ENCODE data around the gene SPTBN5.

SPTBN5 gene

GRCh38 chr15:41926185-41927056 is 32.6 kb upstream of the SPTBN5 start:
- no peak for DNase-seq (ENCODE audit: low read depth)

DNA sequence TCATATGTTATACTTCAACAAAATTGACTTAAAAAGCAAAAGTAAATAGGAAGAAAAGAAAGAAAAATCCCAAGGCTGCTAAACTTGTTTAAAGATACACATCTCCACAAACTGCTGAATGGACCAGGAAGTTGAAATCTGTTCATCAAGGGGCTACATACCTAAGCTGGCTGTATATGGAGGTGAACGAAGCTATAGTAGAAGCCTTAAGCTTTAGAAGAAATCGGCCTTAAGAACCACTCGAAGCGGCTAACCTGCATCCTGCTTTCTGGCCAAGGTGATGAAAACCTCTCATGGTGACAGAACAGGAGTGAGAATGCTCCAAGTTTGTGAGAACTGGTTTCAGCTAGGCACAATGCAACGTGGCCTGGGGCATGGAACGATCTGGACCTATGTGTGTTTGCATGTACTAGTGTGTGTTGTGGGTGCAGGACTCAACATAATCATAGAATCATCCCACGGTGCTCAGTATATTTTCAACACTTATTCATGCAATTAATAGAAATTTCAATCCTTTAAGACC is 31.3 kb upstream of the SPTBN5 start:
- DNase-seq (ENCODE audit: low read depth) = no peak

DNA sequence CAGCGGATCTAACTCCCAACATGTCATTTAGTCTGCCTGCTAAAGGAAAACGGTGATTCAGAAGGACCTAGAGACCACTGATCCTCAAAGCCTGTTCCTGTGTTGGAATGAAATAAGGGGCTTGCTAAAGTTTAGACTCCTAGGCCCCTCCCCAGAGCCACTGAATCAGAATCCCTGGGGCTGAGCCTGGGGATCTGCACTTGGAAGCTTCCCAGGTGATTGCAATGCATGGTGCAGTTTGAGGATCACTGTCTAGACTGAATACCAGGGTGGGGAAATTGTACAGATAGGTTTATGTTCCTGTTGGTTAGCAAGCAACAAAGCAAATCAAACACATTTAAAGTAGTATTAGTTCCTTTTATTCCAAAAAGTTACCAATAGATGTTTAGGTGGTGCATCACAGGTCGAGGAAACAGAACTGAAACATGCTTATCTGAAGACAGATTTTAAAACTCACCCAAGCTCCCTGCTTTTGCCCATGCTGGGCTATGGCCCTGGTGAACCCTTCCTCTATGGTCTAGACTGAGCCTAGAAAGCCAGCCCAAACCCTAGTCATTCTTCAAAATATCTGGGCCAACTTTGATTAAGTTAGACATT is 29.6 kb upstream of the SPTBN5 start:
- DNase-seq (ENCODE audit: low read depth) = no peak

DNA sequence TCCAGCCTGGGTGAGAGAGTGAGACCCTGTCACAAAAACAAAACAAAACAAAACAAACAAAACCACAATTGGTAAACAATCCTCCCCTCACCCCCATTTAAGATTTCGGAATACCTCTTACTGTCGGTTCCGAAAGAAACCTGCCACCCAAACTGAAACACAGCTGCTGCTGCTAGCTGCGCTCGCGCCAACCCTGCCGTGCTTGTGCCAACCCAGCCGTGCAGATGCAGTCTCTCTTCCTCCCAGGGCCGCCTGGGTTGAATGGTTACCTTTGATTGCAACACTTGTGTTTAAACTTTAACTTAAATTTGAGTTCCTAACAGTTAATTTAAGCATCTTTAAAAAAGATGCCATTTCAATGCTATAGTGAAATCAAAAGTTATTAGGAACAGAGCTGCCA is 28.5 kb upstream of the SPTBN5 start:
- no peak for DNase-seq (ENCODE audit: low read depth)

GRCh38 chr15:41921639-41922038 is 27.8 kb upstream of the SPTBN5 start:
- DNase-seq (ENCODE audit: low read depth) = no peak

GRCh38 chr15:41921167-41921566 is 27.3 kb upstream of the SPTBN5 start:
- no peak for DNase-seq (ENCODE audit: low read depth)

GRCh38 chr15:41919954-41920538 is 26.2 kb upstream of the SPTBN5 start:
- DNase-seq (ENCODE audit: low read depth) = no peak

- no peak for DNase-seq (ENCODE audit: low read depth)
Observed at GRCh38 chr15:41919201-41919820, 25.5 kb upstream of the SPTBN5 start.

- DNase-seq (ENCODE audit: low read depth) = no peak
Observed at GRCh38 chr15:41918506-41919126, 24.8 kb upstream of the SPTBN5 start.

GRCh38 chr15:41917767-41918430 is 24.0 kb upstream of the SPTBN5 start:
- DNase-seq (ENCODE audit: low read depth) = peak; percentile 47

DNA sequence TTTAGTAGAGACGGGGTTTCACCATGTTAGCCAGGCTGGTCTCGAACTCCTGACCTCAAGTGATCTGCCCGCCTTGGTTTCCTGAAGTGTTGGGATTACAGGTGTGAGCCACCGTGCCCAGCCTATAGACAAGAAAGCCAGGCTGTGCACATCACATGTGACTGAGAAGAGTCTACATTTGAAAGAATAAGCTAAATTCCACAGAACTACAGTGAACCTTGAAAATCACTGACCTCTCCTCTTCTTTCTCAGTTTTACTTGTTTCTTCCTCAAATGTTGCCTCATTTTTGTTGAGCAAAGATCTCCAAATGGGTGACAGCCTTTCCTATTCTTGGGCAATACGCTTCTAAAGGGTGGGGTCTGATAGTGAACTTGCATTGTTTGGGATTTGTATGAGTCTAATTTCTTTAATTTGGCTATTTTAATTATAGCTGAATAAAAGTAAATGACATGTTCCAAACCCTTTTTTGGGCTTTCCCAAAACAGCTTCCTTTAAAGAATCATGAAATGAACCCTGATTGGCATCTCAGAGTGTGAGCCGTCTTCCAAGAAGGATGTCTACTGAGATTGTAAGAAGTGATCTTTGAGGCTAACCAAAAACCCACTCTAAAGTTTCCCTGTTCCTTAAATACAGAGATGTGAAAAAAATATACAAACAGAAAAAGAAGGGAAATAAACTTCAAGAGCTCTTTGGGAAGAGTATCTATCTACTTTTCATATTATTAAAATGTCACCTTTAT is 21.6 kb upstream of the SPTBN5 start:
- no peak for DNase-seq (ENCODE audit: low read depth)

GRCh38 chr15:41914411-41914810 is 20.6 kb upstream of the SPTBN5 start:
- no peak for DNase-seq (ENCODE audit: low read depth)

GRCh38 chr15:41913256-41913655 is 19.4 kb upstream of the SPTBN5 start:
- DNase-seq (ENCODE audit: low read depth) = no peak

GRCh38 chr15:41911691-41912345 is 18.0 kb upstream of the SPTBN5 start:
- no peak for DNase-seq (ENCODE audit: low read depth)

DNA sequence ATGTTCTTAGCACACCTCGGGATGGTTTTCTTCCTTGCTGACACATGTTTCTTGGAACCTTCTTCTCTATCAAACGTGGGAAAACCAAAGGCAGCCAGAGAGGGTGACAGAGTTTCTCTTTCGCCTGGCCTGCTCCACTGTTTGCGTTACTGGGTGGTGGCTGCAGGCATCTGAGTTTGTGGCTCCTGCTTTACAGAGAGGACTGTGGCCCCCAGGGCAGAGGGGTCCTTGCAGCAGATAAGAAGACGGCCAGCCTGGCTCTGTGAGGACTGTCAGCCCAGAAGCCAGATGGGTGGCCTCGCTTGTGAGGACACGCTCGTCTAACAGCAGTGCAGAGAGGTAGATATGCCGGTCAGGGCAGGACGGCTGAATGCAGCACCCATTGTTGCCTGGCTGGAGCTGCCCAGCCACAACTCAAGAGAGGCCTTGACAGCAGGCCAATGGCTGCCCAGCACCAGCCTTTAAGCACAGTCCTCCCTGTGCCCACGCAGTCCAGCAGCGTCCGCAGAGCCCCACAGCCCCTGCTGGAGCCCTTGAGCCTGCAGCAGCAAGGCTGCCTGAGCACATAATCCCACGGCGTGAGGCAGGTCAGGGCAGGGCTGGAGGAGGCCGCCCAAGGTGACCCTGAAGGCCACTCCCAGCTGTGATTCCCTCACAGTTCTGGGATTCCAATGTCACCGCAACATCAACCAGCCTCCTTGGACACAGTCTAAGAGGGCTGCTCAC is 15.0 kb upstream of the SPTBN5 start:
- DNase-seq (ENCODE audit: low read depth) = no peak

GRCh38 chr15:41907141-41907540 is 13.3 kb upstream of the SPTBN5 start:
- no peak for DNase-seq (ENCODE audit: low read depth)

DNA sequence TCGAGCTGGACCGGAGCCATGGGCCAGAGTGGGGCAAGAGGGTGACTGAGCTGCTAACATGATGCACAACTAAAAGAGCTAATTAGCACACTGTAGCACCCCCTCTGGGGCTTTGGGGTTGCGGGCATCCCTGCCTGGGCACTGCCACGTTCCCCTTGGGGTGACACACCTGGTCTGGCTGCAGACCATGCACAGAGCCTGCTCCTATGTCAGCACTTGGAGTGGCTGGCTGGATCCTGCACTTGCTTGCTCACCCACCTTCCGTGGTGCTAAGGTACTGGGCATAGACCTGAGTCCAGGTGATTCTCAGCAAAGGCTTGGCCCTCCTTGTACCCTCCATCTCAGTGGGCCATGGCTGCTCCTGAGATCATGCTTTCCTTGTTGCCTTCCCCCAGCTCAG is 12.8 kb upstream of the SPTBN5 start:
- no peak for DNase-seq (ENCODE audit: low read depth)

DNA sequence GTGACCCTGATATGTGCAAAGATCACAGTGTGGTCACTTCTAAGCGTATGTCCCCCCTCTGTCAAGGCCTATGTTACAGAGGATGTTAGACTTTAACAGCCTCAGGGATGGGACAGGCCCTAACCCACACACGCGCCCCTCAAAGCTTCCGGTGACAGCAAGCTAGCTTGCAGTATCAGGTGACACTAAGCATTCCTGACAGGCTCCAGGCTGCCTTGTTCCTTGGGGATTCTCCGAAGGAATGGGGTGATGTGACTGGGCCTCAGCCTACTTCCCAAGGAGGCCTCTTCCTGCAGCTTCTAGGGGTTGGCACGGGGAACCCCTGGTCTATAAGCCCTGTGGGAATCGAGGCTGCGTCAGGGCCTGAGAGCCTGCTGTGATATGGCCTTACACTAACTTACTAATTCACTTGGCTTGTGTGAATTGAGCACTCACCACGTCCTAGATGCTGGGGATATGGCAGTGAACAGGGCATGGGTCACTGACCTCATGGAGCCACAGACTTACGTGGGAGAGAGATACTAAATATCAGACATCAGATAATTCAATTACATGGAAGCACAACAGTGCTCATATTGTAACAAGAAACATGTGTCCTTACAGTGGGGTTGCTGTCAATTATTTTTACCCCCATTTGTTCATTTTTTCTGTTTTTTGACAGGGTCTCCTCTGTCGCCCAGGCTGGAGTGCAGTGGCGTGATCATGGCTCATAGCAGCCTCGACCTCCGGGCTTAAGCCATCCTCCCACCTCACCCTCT is 11.4 kb upstream of the SPTBN5 start:
- DNase-seq (ENCODE audit: low read depth) = no peak

GRCh38 chr15:41904541-41905005 is 10.7 kb upstream of the SPTBN5 start:
- DNase-seq (ENCODE audit: low read depth) = no peak
